Measurements from ENCODE around the gene PYM1.
A peak's percentile ranks its signal among the peaks of the same experiment; 100 is the strongest.

PYM1 gene

DNA sequence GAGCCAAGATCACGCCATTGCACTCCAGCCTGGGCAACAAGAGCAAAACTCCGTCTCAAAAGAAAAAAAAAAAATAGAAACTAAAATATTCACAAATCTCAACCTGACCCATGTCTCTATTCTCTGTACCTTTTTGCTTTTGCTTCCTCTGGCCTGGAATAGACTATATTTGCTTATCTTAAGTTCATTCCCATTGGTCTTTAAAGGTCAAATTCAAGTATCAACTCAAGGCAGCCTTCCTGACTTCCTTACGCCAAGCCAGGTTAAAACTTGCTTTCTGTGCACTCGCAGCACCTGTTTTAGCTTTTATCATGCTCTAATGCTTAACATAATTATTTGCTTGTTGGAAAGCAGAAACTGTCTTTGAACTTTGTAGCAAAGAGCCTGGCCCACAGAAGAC lies 14.8 kb downstream of the PYM1 start:
- Histone ChIP-seq H3K27ac (ENCODE audit: poor library complexity, severe bottlenecking) (no peak overlapping the region), H3K27me3 (ENCODE audit: insufficient read depth, poor library complexity, severe bottlenecking) (no peaks in the 10 kb centered on the region), H3K9me3 (ENCODE audit: severe bottlenecking) (no peaks in the 10 kb centered on the region), H3K4me3 (ENCODE audit: severe bottlenecking) (no peak overlapping the region), H3K36me3 (ENCODE audit: low read depth) (peaks cover 38% of the 10 kb centered on the region), H3K4me1 (ENCODE audit: insufficient read depth, poor library complexity, severe bottlenecking) (peaks cover 15% of the 10 kb centered on the region)
- TF ChIP-seq, protein P1, sequence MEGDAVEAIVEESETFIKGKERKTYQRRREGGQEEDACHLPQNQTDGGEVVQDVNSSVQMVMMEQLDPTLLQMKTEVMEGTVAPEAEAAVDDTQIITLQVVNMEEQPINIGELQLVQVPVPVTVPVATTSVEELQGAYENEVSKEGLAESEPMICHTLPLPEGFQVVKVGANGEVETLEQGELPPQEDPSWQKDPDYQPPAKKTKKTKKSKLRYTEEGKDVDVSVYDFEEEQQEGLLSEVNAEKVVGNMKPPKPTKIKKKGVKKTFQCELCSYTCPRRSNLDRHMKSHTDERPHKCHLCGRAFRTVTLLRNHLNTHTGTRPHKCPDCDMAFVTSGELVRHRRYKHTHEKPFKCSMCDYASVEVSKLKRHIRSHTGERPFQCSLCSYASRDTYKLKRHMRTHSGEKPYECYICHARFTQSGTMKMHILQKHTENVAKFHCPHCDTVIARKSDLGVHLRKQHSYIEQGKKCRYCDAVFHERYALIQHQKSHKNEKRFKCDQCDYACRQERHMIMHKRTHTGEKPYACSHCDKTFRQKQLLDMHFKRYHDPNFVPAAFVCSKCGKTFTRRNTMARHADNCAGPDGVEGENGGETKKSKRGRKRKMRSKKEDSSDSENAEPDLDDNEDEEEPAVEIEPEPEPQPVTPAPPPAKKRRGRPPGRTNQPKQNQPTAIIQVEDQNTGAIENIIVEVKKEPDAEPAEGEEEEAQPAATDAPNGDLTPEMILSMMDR (IDR thresholded peaks at IDR 0.05; ENCODE audit: poor library complexity, severe bottlenecking): no peak
- DNase-seq (ENCODE audit: low spot score) (no peak), ATAC-seq (ENCODE audit: low read depth) (no peak)

DNA sequence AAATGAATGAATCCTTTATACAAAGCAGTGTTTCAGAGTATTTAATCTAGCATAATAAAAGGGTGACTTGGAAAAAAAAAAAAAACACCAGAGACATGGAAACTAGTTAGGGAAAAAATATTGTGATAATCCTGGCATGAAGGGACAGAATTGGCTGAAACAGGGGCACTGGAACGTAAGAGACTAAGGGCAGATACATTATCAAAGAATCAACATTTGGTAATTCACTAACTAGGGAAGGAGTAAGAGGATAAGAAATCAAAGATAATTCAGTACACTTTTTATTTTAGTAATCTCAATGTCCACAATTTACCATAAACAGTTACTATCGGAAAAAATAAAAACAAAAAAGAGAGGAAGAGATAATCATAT lies 18.2 kb downstream of the PYM1 start:
- no peaks in the 10 kb centered on the region for H3K9me3 ChIP-seq (ENCODE audit: severe bottlenecking)
- ATAC-seq (ENCODE audit: low read depth) (no peak), DNase-seq (ENCODE audit: low spot score) (no peak)
- no peaks in the 10 kb centered on the region for H3K27me3 ChIP-seq (ENCODE audit: insufficient read depth, poor library complexity, severe bottlenecking)
- no peak overlapping the region for H3K4me3 ChIP-seq (ENCODE audit: severe bottlenecking)
- H3K4me1 ChIP-seq (ENCODE audit: insufficient read depth, poor library complexity, severe bottlenecking): peaks cover 6% of the 10 kb centered on the region
- peaks cover 26% of the 10 kb centered on the region for H3K36me3 ChIP-seq (ENCODE audit: low read depth)
- TF ChIP-seq, protein P1 (IDR thresholded peaks at IDR 0.05; ENCODE audit: poor library complexity, severe bottlenecking): no peak
- H3K27ac ChIP-seq (ENCODE audit: poor library complexity, severe bottlenecking): peak overlapping the region; percentile 15

DNA sequence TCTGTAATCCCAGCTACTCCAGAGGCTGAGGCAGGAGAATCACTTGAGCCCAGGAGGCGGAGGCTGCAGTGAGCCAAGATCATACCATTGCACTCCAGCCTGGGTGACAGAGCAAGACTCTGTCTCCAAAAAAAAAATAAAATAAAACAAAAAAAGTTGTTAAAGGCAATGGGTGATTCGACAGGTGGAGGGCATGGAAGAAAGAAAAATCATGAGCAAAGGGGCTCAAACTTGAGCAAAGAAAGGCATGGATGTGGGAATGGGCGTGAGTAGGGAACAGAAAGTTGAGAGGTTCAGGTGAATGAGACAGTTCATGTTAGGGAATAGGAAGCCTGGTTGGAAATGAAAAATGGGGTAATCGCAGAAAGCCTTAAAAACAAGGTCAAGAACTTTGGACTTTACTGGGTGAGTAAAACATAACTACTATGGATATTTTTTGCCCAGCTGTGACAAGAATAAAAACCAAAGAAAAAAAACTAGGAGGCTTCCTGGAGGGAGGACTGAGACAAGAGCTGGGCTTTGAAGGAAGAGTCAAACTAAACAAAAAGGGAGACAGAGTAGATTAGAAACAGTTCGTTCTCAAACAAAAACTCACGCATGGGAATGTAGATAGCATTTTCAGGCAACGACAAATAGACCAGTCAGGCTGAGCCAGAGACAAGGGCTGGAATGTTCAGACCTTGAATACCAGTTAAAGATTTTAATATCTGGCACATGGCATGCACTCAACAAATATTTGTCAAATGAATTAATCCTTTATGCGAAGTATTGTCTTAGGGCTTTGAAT lies 18.8 kb downstream of the PYM1 start:
- no peak for DNase-seq (ENCODE audit: low spot score)
- TF ChIP-seq, protein P1 (IDR thresholded peaks at IDR 0.05; ENCODE audit: poor library complexity, severe bottlenecking): no peak
- H3K4me1 ChIP-seq (ENCODE audit: insufficient read depth, poor library complexity, severe bottlenecking): peaks cover 4% of the 10 kb centered on the region
- peak overlapping the region; percentile 15 for H3K27ac ChIP-seq (ENCODE audit: poor library complexity, severe bottlenecking)
- no peak overlapping the region for H3K4me3 ChIP-seq (ENCODE audit: severe bottlenecking)
- no peaks in the 10 kb centered on the region for H3K27me3 ChIP-seq (ENCODE audit: insufficient read depth, poor library complexity, severe bottlenecking)
- peaks cover 22% of the 10 kb centered on the region for H3K36me3 ChIP-seq (ENCODE audit: low read depth)
- no peaks in the 10 kb centered on the region for H3K9me3 ChIP-seq (ENCODE audit: severe bottlenecking)
- no peak for ATAC-seq (ENCODE audit: low read depth)

DNA sequence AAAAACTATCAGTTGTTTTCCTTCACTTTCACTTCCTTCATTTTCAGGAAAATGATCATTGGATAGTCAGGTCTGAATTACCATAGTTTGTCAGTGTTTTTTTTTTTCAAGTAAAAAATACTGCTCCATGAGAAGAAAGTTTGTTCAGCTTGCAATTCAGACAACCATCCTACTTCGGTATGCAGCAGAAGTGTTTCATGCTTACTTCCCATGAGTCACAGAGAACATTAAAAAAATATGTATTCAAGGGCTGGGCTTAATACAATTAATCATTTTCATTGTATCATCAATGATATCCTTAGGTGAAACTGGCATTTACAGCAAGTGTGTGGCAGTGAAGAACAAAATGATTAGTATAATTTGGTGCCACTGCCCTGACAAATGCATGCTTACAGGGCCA lies 21.6 kb downstream of the PYM1 start:
- ATAC-seq (ENCODE audit: low read depth) (peak; percentile 86), DNase-seq (ENCODE audit: low spot score) (no peak)
- peak overlapping the region; percentile 31 for H3K27ac ChIP-seq (ENCODE audit: poor library complexity, severe bottlenecking)
- H3K4me3 ChIP-seq (ENCODE audit: severe bottlenecking): no peak overlapping the region
- no peaks in the 10 kb centered on the region for H3K9me3 ChIP-seq (ENCODE audit: severe bottlenecking)
- H3K36me3 ChIP-seq (ENCODE audit: low read depth): peaks cover 37% of the 10 kb centered on the region
- peaks cover 4% of the 10 kb centered on the region for H3K4me1 ChIP-seq (ENCODE audit: insufficient read depth, poor library complexity, severe bottlenecking)
- H3K27me3 ChIP-seq (ENCODE audit: insufficient read depth, poor library complexity, severe bottlenecking): no peaks in the 10 kb centered on the region
- TF ChIP-seq, protein P1 (IDR thresholded peaks at IDR 0.05; ENCODE audit: poor library complexity, severe bottlenecking): no peak

DNA sequence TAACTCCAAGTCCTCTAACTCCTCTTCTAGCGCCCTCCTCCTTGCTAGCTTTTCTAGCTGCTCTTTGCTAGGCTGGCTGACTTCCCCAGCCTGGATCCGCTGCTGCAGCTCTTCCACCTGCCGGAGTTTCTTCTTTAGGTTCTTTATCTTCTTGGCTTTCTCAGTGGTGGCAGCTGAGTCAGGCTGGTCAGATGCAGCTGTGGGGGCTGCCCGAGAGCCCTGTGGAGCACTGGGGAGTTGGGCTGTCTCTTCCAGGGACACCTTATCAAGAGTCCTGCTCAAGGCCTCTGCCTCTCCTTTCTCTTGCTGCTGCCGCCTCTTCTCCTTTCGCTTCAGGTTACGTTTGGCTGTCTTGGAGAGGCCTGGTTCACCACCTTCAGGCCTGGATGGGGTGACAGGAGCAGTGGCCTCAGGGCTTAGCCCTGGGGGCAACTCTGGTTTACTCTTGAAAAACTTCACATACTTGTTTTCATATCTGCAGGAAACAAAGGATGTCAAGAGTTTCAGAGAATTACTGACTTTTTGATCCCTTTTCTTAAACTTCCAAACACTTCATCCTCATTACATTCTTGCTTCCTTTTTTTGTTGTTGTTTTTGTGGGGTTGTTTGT lies 25.7 kb downstream of the PYM1 start:
- TF ChIP-seq, protein P1 (IDR thresholded peaks at IDR 0.05; ENCODE audit: poor library complexity, severe bottlenecking): no peak
- H3K4me3 ChIP-seq (ENCODE audit: severe bottlenecking): no peak overlapping the region
- H3K27me3 ChIP-seq (ENCODE audit: insufficient read depth, poor library complexity, severe bottlenecking): no peaks in the 10 kb centered on the region
- DNase-seq (ENCODE audit: low spot score) (no peak), ATAC-seq (ENCODE audit: low read depth) (no peak)
- H3K9me3 ChIP-seq (ENCODE audit: severe bottlenecking): no peaks in the 10 kb centered on the region
- peaks cover 4% of the 10 kb centered on the region for H3K4me1 ChIP-seq (ENCODE audit: insufficient read depth, poor library complexity, severe bottlenecking)
- H3K36me3 ChIP-seq (ENCODE audit: low read depth): peaks cover 37% of the 10 kb centered on the region
- H3K27ac ChIP-seq (ENCODE audit: poor library complexity, severe bottlenecking): no peak overlapping the region

Measured in RWPE2 (cell line).